ENCODE measurements around the gene G0S2. TPM values are rescaled to one million over a fixed set of nuclear protein-coding genes. Genes with fewer than 3 reads are reported as not detected.
A peak's percentile ranks its signal among the peaks of the same experiment; 100 is the strongest.

The G0S2 gene
- total RNA-seq, 1 experiment from 2014 or later, result 45.7 TPM

DNA sequence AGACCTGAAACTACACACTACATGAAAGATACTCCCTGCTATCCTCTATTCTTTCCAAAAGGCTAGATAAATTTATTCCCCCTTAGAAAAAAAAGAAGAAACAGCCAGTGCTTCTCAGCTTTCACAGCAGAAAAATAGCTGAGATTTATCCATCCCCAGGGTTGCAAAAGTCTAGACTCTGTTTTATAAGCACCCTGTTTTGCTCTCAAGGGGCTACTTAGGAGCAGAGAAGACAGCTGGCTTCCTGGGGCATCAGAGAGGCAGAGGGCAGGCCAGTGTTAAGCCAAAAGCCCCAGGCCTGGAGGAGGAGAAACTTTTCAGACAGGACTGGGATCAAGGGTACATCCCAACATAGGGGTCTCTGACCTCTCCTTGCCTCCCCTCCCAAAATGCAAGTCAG is 26.9 kb upstream of the G0S2 start:
- Mint-ChIP-seq H3K27ac (ENCODE audit: unreplicated experiment) (peak overlapping the region; percentile 65), H3K36me3 (ENCODE audit: insufficient read depth, unreplicated experiment) (peaks cover 79% of the 10 kb centered on the region), H3K27me3 (ENCODE audit: insufficient read depth, unreplicated experiment) (no peaks in the 10 kb centered on the region), H3K4me3 (ENCODE audit: unreplicated experiment) (no peak overlapping the region), H3K9me3 (ENCODE audit: unreplicated experiment) (no peaks in the 10 kb centered on the region), H3K4me1 (ENCODE audit: low read depth, unreplicated experiment) (peaks cover 41% of the 10 kb centered on the region)
- no peak overlapping the region for H3K4me3 ChIP-seq (ENCODE audit: low read depth, low read length)
- H3K4me1 ChIP-seq, result peaks cover 51% of the 10 kb centered on the region
- TF ChIP-seq, protein P1, sequence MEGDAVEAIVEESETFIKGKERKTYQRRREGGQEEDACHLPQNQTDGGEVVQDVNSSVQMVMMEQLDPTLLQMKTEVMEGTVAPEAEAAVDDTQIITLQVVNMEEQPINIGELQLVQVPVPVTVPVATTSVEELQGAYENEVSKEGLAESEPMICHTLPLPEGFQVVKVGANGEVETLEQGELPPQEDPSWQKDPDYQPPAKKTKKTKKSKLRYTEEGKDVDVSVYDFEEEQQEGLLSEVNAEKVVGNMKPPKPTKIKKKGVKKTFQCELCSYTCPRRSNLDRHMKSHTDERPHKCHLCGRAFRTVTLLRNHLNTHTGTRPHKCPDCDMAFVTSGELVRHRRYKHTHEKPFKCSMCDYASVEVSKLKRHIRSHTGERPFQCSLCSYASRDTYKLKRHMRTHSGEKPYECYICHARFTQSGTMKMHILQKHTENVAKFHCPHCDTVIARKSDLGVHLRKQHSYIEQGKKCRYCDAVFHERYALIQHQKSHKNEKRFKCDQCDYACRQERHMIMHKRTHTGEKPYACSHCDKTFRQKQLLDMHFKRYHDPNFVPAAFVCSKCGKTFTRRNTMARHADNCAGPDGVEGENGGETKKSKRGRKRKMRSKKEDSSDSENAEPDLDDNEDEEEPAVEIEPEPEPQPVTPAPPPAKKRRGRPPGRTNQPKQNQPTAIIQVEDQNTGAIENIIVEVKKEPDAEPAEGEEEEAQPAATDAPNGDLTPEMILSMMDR (IDR thresholded peaks at IDR 0.05; ENCODE audit: insufficient read depth in 1 of 2, low read depth in 1 of 2, low read length in 1 of 2, severe bottlenecking in 1 of 2, unreplicated experiment in 1 of 2), result no peak
- H3K27me3 ChIP-seq (replicated peaks; ENCODE audit: control insufficient read depth, insufficient read depth, low read length), result no peaks in the 10 kb centered on the region
- ChIA-PET POLR2A (interaction anchor here (0.6 kb wide), 1 partner anchor 158 kb away, joined by 8 read pairs; no protein-coding TSS in a partner anchor), CTCF (no interaction called here)
- BruUV-seq (replicated peaks), result no TSS peak
- DNase-seq, result no peak
- peaks cover 11% of the 10 kb centered on the region for H3K36me3 ChIP-seq (ENCODE audit: control insufficient read depth, insufficient read depth, low read length)
- no peaks in the 10 kb centered on the region for H3K9me3 ChIP-seq
- intact Hi-C loops (cut with micrococcal nuclease; ENCODE audit: unreplicated experiment), result no loop called here

DNA sequence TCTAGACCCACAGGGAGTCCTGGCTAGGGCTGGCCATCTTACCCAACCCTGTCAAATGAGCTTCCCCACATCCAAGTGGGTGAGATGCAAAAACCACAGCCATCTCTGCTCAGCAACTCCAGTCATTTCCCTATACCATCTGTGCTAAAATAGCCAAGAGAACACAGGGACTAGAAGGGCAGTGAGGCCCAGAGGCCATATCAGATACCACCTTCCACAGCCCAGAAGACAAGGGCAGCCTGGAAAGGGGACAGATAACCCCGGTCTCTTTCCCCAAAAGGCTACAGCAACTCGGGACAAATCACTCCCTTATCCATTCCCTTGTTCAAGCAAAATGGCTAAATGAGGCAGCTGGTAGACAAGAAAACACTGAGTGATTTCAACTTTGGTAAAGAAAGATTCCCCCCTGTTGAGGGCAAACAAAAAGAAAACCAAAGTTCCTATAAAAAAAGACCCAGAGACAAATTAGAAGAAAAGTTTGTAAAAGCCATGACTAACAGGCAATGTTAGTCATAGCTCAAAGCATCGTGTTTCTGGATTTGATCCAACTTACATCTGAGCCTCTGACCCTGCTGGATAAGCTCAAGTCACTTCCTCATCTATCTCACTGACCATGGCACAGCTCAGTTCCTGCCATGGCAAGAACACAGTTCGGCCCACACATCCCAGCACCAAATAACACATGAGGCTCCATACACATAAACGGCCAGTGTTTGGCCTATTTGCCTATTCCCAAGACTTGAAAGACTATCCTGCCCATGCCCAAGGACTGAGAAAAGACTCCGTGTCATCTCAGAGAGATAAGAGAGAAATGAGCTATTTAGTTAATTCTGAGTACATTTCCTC is 26.1 kb upstream of the G0S2 start:
- intact Hi-C loops (cut with micrococcal nuclease; ENCODE audit: unreplicated experiment), result no loop called here
- Histone ChIP-seq H3K36me3 (ENCODE audit: control insufficient read depth, insufficient read depth, low read length) (peaks cover 11% of the 10 kb centered on the region), H3K4me3 (ENCODE audit: low read depth, low read length) (no peak overlapping the region), H3K27me3 (replicated peaks; ENCODE audit: control insufficient read depth, insufficient read depth, low read length) (no peaks in the 10 kb centered on the region), H3K4me1 (peaks cover 56% of the 10 kb centered on the region), H3K9me3 (no peaks in the 10 kb centered on the region)
- H3K27ac Mint-ChIP-seq (ENCODE audit: unreplicated experiment), result no peak overlapping the region
- CTCF ChIA-PET, result interaction anchor here (0.5 to 0.6 kb wide), 2 partner anchors 41 to 53 kb away, joined by 3 to 5 read pairs; no protein-coding TSS in a partner anchor
- POLR2A ChIA-PET, result interaction anchor here (0.6 to 1.4 kb wide), 3 partner anchors 26 to 157 kb away, joined by 3 to 8 read pairs (median 3); partner anchors contain the start of genes C1orf74 and G0S2
- no peak for DNase-seq
- H3K4me1 Mint-ChIP-seq (ENCODE audit: low read depth, unreplicated experiment), result peaks cover 45% of the 10 kb centered on the region
- no peak overlapping the region for H3K4me3 Mint-ChIP-seq (ENCODE audit: unreplicated experiment)
- H3K9me3 Mint-ChIP-seq (ENCODE audit: unreplicated experiment), result no peaks in the 10 kb centered on the region
- TF ChIP-seq, protein P1 (IDR thresholded peaks at IDR 0.05; ENCODE audit: insufficient read depth in 1 of 2, low read depth in 1 of 2, low read length in 1 of 2, severe bottlenecking in 1 of 2, unreplicated experiment in 1 of 2), result no peak
- H3K36me3 Mint-ChIP-seq (ENCODE audit: insufficient read depth, unreplicated experiment), result peaks cover 71% of the 10 kb centered on the region
- H3K27me3 Mint-ChIP-seq (ENCODE audit: insufficient read depth, unreplicated experiment), result no peaks in the 10 kb centered on the region
- no TSS peak for BruUV-seq (replicated peaks)

DNA sequence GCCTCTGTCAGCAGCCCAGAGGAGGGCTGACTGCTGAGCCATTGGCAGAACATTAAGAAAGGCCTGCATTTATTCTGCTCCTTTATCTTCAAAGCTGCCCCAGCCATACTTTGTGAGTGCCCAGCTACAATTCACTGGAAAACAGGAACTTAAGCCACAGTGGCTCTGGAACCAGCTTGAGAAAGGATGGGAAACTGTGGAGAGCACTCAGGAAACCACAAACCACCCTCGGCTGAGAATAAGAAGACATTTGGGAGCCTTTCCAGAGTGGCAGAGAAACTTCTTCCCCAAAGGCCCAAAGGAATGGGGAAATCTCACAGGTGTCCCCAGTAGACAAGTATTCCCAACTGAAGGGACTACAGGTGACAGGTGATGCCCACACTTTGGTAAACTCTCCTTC is 24.8 kb upstream of the G0S2 start:
- peak overlapping the region; percentile 96 for H3K4me3 Mint-ChIP-seq (ENCODE audit: unreplicated experiment)
- BruUV-seq (replicated peaks), result no TSS peak
- DNase-seq, result no peak
- Histone ChIP-seq H3K9me3 (no peaks in the 10 kb centered on the region), H3K27me3 (replicated peaks; ENCODE audit: control insufficient read depth, insufficient read depth, low read length) (no peaks in the 10 kb centered on the region), H3K36me3 (ENCODE audit: control insufficient read depth, insufficient read depth, low read length) (peaks cover 7% of the 10 kb centered on the region), H3K4me1 (peaks cover 69% of the 10 kb centered on the region), H3K4me3 (ENCODE audit: low read depth, low read length) (peak overlapping the region; percentile 57)
- intact Hi-C loops (cut with micrococcal nuclease; ENCODE audit: unreplicated experiment), result loop anchor here (10.0 kb wide), 2 partner anchors 226 to 256 kb away; no protein-coding TSS in a partner anchor
- CTCF ChIA-PET, result interaction anchor here (0.8 kb wide), 1 partner anchor 23 kb away, joined by 3 read pairs; no protein-coding TSS in a partner anchor
- TF ChIP-seq, protein P1 (IDR thresholded peaks at IDR 0.05; ENCODE audit: insufficient read depth in 1 of 2, low read depth in 1 of 2, low read length in 1 of 2, severe bottlenecking in 1 of 2, unreplicated experiment in 1 of 2), result no peak
- peak overlapping the region; percentile 88 for H3K27ac Mint-ChIP-seq (ENCODE audit: unreplicated experiment)
- H3K4me1 Mint-ChIP-seq (ENCODE audit: low read depth, unreplicated experiment), result peaks cover 58% of the 10 kb centered on the region
- no peaks in the 10 kb centered on the region for H3K27me3 Mint-ChIP-seq (ENCODE audit: insufficient read depth, unreplicated experiment)
- no peaks in the 10 kb centered on the region for H3K9me3 Mint-ChIP-seq (ENCODE audit: unreplicated experiment)
- POLR2A ChIA-PET, result no interaction called here
- H3K36me3 Mint-ChIP-seq (ENCODE audit: insufficient read depth, unreplicated experiment), result peaks cover 58% of the 10 kb centered on the region

Measured in Caco-2 (cell line).